Liver (tissue), 3 donors: ENCODE data around the gene UGT1A8.

ENCODE experiments used
- GABPA ChIP-seq, 2 donors: IDR thresholded peaks in 1 of 2; conservative IDR thresholded peaks in 1 of 2; 2 replicates each; pipeline ENCODE4 v1.6.1; 2016; ENCODE audit warnings: antibody characterized with exemption in 2 of 2, mild to moderate bottlenecking in 1 of 2, moderate library complexity in 1 of 2
- NR2F2 ChIP-seq: IDR thresholded peaks from 2 replicates; pipeline ENCODE4 v1.6.1; 2016; ENCODE audit warnings: antibody characterized with exemption
- RAD21 ChIP-seq, 2 donors: IDR thresholded peaks; 2 replicates each; pipeline ENCODE4 v1.6.1; 2016; ENCODE audit warnings: antibody characterized with exemption in 2 of 2, mild to moderate bottlenecking in 2 of 2
- SP1 ChIP-seq: IDR thresholded peaks from 2 replicates; pipeline ENCODE4 v1.6.1; 2018; ENCODE audit warnings: antibody characterized with exemption, mild to moderate bottlenecking
- TF ChIP-seq, protein P1 (sequence below): fragments of 150-350 bp; IDR thresholded peaks from 2 replicates; pipeline ENCODE4 v1.5.1; 2017; ENCODE audit warnings: improper control_type of control experiment, low read depth, low read length; ENCODE audit not compliant: missing input control
- donor health status: healthy.
- donor health status: healthy.

DNA sequence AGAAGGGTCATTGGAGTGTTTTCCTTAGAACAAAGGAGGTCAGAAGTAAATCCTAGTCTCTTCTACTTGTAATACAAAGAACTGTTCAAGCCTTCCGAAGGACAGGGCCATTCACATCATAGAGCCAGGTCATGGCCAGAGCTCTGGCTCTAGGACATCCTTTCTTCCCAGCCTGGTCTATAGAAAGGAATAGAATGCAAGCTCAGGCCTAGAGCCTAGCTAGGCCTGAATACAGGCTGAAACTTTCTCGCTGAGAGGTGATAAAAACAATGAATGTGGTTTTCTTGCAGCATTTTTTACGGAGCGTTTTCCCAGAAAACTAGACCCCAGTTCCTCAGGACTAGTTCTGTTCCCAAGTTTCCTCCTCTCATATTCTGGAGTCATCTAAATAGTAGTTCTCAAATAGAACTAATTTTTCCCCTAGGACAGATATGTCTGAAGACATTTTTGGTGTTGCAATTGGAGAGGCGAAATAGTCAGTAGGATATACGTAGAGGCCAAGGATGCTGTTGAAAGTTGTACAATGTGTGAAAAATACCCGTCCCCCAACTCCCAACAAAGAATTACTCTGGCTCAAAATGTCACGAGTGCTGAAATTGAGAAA is 82.1 kb downstream of the UGT1A8 start:
- TF ChIP-seq RAD21 (IDR thresholded peaks at IDR 0.05) (no peak), NR2F2 (no peak), GABPA (IDR thresholded peaks at IDR 0.05 in 1 of 2, conservative IDR thresholded peaks at IDR 0.05 in 1 of 2) (no peak), SP1 (no peak)
- TF ChIP-seq, protein P1, sequence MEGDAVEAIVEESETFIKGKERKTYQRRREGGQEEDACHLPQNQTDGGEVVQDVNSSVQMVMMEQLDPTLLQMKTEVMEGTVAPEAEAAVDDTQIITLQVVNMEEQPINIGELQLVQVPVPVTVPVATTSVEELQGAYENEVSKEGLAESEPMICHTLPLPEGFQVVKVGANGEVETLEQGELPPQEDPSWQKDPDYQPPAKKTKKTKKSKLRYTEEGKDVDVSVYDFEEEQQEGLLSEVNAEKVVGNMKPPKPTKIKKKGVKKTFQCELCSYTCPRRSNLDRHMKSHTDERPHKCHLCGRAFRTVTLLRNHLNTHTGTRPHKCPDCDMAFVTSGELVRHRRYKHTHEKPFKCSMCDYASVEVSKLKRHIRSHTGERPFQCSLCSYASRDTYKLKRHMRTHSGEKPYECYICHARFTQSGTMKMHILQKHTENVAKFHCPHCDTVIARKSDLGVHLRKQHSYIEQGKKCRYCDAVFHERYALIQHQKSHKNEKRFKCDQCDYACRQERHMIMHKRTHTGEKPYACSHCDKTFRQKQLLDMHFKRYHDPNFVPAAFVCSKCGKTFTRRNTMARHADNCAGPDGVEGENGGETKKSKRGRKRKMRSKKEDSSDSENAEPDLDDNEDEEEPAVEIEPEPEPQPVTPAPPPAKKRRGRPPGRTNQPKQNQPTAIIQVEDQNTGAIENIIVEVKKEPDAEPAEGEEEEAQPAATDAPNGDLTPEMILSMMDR: no peak
